Hepatocyte (in vitro differentiated cells): ENCODE results near the gene IFT43.

Source experiments
- EZH2 ChIP-seq: fragments of 200-600 bp; sonication (generic); IDR thresholded peaks from 2 replicates; pipeline ENCODE4 v1.6.1; 2016; ENCODE audit warnings: antibody characterized with exemption, mild to moderate bottlenecking, borderline replicate concordance
- EZH2phosphoT487 ChIP-seq: fragments of 200-600 bp; sonication (generic); IDR thresholded peaks from one replicate; pipeline ENCODE4 v1.6.1; 2018; ENCODE audit warnings: antibody characterized with exemption, mild to moderate bottlenecking, low read depth, moderate library complexity; ENCODE audit not compliant: unreplicated experiment, severe bottlenecking
- TF ChIP-seq, protein P1 (sequence below): fragments of 200-600 bp; sonication (generic); IDR thresholded peaks from 2 replicates; pipeline ENCODE4 v1.5.1; 2016; ENCODE audit warnings: antibody characterized with exemption, mild to moderate bottlenecking; ENCODE audit not compliant: poor library complexity

DNA sequence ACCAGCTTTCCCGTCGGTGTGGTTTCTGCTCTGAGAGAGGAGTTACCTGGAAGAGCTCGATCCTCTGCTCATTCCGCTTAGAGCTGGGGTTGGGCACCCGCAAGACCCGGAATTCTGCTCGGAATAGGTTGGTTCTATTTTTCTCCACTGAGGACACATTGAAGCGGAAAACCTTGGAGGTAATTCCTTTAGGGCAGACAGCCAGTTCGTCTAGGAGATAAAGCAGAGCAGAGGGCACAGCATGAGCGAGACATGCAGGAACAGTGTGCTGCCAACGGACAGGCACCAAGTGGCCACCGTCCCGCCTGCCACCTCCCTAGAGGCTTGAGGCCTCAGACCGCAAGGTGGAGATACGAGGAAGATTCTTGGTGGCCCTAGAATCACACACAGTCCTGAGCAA, 14.1 kb upstream of the IFT43 start:
- TF ChIP-seq EZH2phosphoT487 = no peak
- TF ChIP-seq, protein P1, sequence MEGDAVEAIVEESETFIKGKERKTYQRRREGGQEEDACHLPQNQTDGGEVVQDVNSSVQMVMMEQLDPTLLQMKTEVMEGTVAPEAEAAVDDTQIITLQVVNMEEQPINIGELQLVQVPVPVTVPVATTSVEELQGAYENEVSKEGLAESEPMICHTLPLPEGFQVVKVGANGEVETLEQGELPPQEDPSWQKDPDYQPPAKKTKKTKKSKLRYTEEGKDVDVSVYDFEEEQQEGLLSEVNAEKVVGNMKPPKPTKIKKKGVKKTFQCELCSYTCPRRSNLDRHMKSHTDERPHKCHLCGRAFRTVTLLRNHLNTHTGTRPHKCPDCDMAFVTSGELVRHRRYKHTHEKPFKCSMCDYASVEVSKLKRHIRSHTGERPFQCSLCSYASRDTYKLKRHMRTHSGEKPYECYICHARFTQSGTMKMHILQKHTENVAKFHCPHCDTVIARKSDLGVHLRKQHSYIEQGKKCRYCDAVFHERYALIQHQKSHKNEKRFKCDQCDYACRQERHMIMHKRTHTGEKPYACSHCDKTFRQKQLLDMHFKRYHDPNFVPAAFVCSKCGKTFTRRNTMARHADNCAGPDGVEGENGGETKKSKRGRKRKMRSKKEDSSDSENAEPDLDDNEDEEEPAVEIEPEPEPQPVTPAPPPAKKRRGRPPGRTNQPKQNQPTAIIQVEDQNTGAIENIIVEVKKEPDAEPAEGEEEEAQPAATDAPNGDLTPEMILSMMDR = no peak
- no peak for TF ChIP-seq EZH2
